Left ventricle myocardium inferior (tissue), 1 donor: ENCODE data around the gene ARMC5. TPM values are rescaled to one million over a fixed set of nuclear protein-coding genes. Genes with fewer than 3 reads are reported as not detected.

Experiments used
- DNase-seq: peaks from one replicate; pipeline ENCODE4 v3.0.0-alpha.2; 2020
- H3K27ac ChIP-seq: fragments of 200-600 bp; replicated peaks from 2 replicates; pipeline ENCODE4 v1.8.0; 2021
- H3K27me3 ChIP-seq: fragments of 200-600 bp; 2 replicates; pipeline ENCODE4 v1.8.0; 2021; ENCODE audit warnings: low read depth
- H3K36me3 ChIP-seq: fragments of 200-600 bp; 2 replicates; pipeline ENCODE4 v1.8.0; 2021
- H3K4me1 ChIP-seq: fragments of 200-600 bp; 2 replicates; pipeline ENCODE4 v1.8.0; 2021
- H3K4me3 ChIP-seq: fragments of 200-600 bp; 2 replicates; pipeline ENCODE4 v1.8.0; 2021; ENCODE audit warnings: mild to moderate bottlenecking, moderate library complexity
- H3K9me3 ChIP-seq: fragments of 200-600 bp; replicated peaks from 2 replicates; pipeline ENCODE4 v1.8.0; 2021
- CTCF ChIP-seq: fragments of 200-600 bp; IDR thresholded peaks from 2 replicates; pipeline ENCODE4 v1.8.0; 2021; ENCODE audit warnings: antibody characterized with exemption, mild to moderate bottlenecking, borderline replicate concordance
- intact Hi-C: fragments of 100-400 bp; cut with micrococcal nuclease; formaldehyde crosslinking; loops from one replicate; pipeline ENCODE4 v1.11.0; 2022
- total RNA-seq: library from RNA; stranded (reverse); fragmentation: NEBNext Ultra II Directional; extraction: Animal tissue kit (Norgen Biotek cat#: 25700); gene quantifications from one replicate; pipeline ENCODE4 v1.2.1, GENCODE V29; 2021
- donor health status: DM: no; HTN: yes; CAD: no; lungs with severe emphysema.

The ARMC5 gene
- total RNA-seq, 1 donor from 2014 or later = 5.8 TPM

- H3K27me3 ChIP-seq = no peaks in the 10 kb centered on the region
- H3K36me3 ChIP-seq = peaks cover 30% of the 10 kb centered on the region
- no peaks in the 10 kb centered on the region for H3K9me3 ChIP-seq
- TF ChIP-seq CTCF = no peak
- intact Hi-C loops = loop anchor here (10.0 kb wide), 1 partner anchor 475 kb away; the partner anchor contains the start of gene HSD3B7
- H3K27ac ChIP-seq = peak overlapping the region; percentile 99
- H3K4me1 ChIP-seq = peaks cover 55% of the 10 kb centered on the region
- DNase-seq = peak; percentile 100
- peak overlapping the region; percentile 83 for H3K4me3 ChIP-seq
These were observed 633 bp downstream of the ARMC5 start for GRCh38 chr16:31459687-31460581.

GRCh38 chr16:31460582-31461002, 1.3 kb downstream of the ARMC5 start:
- DNase-seq = no peak
- intact Hi-C loops = no loop called here
- Histone ChIP-seq H3K36me3 (peaks cover 36% of the 10 kb centered on the region), H3K4me1 (peaks cover 48% of the 10 kb centered on the region), H3K27me3 (no peaks in the 10 kb centered on the region), H3K27ac (peak overlapping the region; percentile 99), H3K4me3 (peak overlapping the region; percentile 83), H3K9me3 (no peaks in the 10 kb centered on the region)
- peak; percentile 62 for TF ChIP-seq CTCF

- no peak overlapping the region for H3K27ac ChIP-seq
- no peaks in the 10 kb centered on the region for H3K9me3 ChIP-seq
- no peak for TF ChIP-seq CTCF
- no peak overlapping the region for H3K4me3 ChIP-seq
- H3K36me3 ChIP-seq = peaks cover 44% of the 10 kb centered on the region
- peaks cover 40% of the 10 kb centered on the region for H3K4me1 ChIP-seq
- intact Hi-C loops = no loop called here
- H3K27me3 ChIP-seq = no peaks in the 10 kb centered on the region
- no peak for DNase-seq
These were observed 2.1 kb downstream of the ARMC5 start for GRCh38 chr16:31461201-31461920.

DNA sequence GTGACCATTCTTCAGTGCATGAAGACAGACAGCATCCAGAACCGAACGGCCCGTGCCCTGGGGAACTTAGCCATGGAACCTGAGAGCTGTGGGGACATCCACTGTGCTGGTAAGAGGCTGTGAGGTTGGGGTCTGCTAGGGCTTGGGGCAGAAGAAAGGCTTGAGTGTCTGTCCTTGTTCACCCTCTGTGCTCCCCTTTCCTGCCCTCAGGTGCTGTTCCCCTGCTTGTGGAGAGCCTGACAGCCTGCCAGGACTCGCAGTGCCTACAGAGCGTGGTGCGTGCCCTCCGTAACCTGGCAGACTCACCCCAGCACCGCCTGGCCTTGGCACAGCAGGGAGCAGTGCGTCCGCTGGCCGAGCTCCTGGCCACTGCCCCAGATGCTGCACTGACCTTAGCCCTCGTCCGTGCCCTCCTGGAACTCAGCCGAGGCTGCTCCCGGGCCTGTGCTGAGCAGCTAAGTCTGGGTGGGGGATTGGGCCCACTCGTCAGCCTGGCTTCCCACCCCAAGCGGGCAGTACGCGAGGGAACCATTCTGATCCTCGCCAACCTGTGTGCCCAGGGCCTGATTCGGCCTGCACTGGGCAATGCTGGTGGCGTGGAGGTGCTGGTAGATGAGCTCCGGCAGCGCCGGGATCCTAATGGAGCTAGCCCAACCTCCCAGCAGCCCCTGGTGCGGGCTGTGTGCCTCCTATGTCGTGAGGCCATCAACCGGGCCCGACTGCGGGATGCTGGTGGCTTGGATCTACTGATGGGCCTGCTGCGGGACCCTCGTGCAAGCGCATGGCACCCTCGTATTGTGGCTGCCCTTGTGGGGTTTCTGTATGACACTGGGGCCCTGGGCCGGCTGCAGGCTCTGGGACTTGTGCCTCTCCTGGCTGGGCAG, 2.9 kb downstream of the ARMC5 start:
- no peak overlapping the region for H3K4me3 ChIP-seq
- H3K27ac ChIP-seq = no peak overlapping the region
- H3K36me3 ChIP-seq = peaks cover 44% of the 10 kb centered on the region
- H3K9me3 ChIP-seq = no peaks in the 10 kb centered on the region
- no peaks in the 10 kb centered on the region for H3K27me3 ChIP-seq
- DNase-seq = no peak
- peaks cover 32% of the 10 kb centered on the region for H3K4me1 ChIP-seq
- intact Hi-C loops = no loop called here
- TF ChIP-seq CTCF = no peak

DNA sequence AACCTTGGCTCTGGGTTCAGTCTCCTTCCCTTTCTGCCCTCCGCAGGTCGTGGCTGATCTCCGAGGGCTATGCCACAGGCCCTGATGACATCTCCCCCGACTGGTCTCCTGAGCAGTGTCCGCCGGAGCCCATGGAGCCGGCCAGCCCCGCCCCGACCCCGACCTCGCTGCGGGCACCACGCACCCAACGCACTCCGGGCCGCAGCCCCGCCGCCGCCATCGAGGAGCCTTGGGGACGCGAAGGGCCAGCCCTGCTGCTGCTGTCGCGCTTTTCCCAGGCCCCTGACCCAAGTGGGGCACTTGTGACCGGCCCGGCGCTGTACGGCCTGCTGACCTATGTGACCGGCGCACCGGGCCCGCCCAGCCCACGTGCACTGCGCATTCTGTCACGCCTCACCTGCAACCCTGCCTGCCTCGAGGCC, 5.1 kb downstream of the ARMC5 start:
- Histone ChIP-seq H3K36me3 (peaks cover 44% of the 10 kb centered on the region), H3K9me3 (no peaks in the 10 kb centered on the region), H3K4me3 (no peak overlapping the region), H3K27me3 (no peaks in the 10 kb centered on the region), H3K27ac (no peak overlapping the region), H3K4me1 (peaks cover 13% of the 10 kb centered on the region)
- no peak for DNase-seq
- intact Hi-C loops = no loop called here
- TF ChIP-seq CTCF = no peak
